T-helper 1 cell treated with Interleukin-12 subunit alpha and Interleukin-12 subunit beta and Interleukin-4 antibody, amounts not matched to agents 30 ng/mL and 1 ng/mL, for 36 hours (primary cell): ENCODE measurements around the gene ARPC3. TPM values are rescaled to one million over a fixed set of nuclear protein-coding genes. Genes with fewer than 3 reads are reported as not detected.
"Not testable (repeated sequence)": the region's sequence is repeated elsewhere in the genome, so short reads cannot be mapped to it uniquely, and the experiment has no call there.

Source experiments
- intact Hi-C: fragments of 100-400 bp; cut with micrococcal nuclease; formaldehyde crosslinking; loops from one replicate; pipeline ENCODE4 v1.15.1; 2024
- total RNA-seq: library from RNA; stranded (reverse); gene quantifications from 2 replicates; pipeline ENCODE4 v1.2.3, GENCODE V29; 2022

Gene ARPC3
- total RNA-seq, 1 donor from 2014 or later, result 395 TPM

GRCh38 chr12:110420644-110421043, 29.5 kb downstream of the ARPC3 start:
- intact Hi-C loops, result not testable (repeated sequence)

DNA sequence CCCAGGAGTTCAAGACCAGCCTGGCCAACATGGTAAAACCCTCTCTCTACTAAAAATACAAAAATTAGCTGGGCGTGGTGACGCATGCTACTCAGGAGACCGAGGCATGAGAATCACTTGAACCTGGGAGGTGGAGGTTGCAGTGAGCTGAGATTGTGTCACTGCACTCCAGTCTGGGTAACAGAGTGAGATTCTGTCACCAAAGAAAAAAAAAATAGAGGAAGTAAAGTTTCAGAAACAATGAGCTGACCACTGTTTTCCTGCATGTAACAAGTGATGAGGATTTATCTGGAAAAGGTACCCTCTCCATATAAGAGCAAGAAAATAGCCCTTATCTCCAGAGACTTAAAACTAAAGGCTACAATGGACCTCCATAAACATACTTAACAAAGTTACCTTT, 33.0 kb downstream of the ARPC3 start:
- intact Hi-C loops, result not testable (repeated sequence)

DNA sequence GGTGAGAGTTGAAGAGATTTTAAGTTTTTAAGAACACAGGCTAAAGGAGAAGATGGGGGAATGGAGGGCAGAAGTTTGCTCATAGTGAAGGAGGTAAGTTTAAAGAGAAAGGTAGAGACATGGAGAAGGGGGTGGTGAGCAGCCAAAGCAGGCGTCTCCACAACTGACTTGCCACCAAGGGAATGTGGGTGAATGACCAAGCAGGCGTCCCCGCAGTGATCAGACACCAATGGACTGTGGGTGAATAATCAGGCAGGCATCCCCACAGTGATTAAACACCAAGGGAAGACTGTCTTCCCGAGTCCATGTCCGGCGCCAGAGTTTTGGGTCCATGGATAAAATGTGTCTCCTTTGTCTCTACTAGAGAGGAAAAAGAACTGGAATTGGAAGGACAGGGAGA, 40.1 kb downstream of the ARPC3 start:
- intact Hi-C loops, result not testable (repeated sequence)

DNA sequence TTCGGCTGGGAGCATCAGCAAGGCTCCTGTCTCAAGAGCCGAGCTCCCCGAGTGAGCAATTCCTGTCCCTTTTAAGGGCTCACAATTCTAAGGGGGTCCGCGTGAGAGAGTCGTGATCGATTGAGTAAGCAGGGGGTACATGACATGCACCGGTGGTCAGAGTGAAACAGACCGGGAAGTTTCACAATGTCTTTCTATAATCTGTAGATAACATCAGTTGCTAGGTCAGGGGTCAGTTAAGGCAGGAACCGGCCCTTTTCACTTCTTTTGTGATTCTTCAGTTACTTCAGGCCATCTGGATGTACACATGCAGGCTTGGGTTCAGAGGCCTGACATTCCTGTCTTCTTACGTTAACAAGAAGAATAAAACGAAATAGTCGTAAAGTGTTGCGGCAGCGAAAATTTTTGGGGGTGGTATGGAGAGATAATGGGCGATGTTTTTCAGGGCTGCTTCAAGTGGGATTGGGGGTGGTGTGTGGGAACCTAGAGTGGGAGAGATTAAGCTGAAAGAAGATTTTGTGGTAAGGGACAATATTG, 44.9 kb downstream of the ARPC3 start:
- intact Hi-C loops, result not testable (repeated sequence)

DNA sequence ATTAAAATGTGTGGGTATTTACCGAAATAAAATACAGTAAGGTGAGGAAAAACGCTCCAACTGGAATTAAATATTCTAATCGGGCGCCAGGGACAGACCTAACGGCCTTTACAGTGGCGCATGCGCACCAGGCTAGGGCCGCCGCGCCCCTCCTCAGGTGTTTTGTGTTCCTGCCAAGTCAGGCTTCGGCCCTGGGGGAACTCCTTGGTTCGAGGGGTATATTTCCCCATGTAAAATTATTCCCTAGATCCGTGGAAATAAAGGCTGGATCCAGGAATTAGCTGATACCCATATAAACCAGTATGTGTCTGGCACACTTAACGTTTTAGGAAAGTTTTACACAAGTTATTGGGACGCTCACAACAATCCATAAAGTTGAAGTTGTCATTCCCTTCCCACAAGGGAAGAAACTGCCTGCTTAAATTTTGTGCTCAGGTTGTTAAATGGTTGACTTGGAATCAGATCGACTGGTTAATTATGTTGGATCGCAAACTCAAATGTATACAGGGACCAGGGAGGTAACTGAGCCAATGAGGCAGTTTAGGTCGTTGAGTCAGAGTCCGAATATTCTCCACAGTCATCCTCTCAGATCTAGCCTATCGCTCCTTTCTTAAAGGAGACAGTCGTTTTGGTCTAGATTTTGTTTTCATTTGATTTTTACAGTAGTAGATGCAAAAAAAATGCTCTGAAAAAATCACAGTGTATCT, 46.0 kb downstream of the ARPC3 start:
- intact Hi-C loops, result loop anchor here (1.0 to 5.0 kb wide), 15 partner anchors 27 to 1608 kb away; partner anchors contain the start of genes ANKRD13A, ARPC3, ATP2A2 and C12orf76

- intact Hi-C loops, result loop anchor here (1.0 to 5.0 kb wide), 12 partner anchors 28 to 1609 kb away; partner anchors contain the start of genes ANKRD13A, ARPC3, ATP2A2 and ERP29
These were observed 46.8 kb downstream of the ARPC3 start, which contains the start of gene ANAPC7 for GRCh38 chr12:110403146-110403975. Gene ANAPC7, minus strand, starts transcription at chr12:110403708. Its CDS starts 81 bp downstream, at chr12:110403627.

Other genes starting within 250 kb of the ARPC3 start
- gene ATP2A2, start 169.1 kb downstream of the ARPC3 start, total RNA-seq, result 186 and 189 TPM in 2 replicates
- gene ANAPC7, start 46.6 kb downstream of the ARPC3 start, total RNA-seq, result 60.7 and 64.7 TPM in 2 replicates
- 19.5 and 20.7 TPM in 2 replicates for gene GPN3, start 17.9 kb upstream of the ARPC3 start, total RNA-seq
- 12.3 and 13.6 TPM in 2 replicates for gene FAM216A, start 18.5 kb upstream of the ARPC3 start, total RNA-seq
- gene VPS29, start 51.8 kb upstream of the ARPC3 start, total RNA-seq, result 135 and 138 TPM in 2 replicates
- gene RAD9B, start 52.0 kb upstream of the ARPC3 start, total RNA-seq, result 0.90 and 1.3 TPM in 2 replicates
- 39.1 and 39.8 TPM in 2 replicates for gene PPTC7, start 133.0 kb upstream of the ARPC3 start, total RNA-seq
- gene TCTN1, start 163.8 kb upstream of the ARPC3 start, total RNA-seq, result 3.2 and 4.2 TPM in 2 replicates
- 8.9 and 10.6 TPM in 2 replicates for gene HVCN1, start 238.8 kb upstream of the ARPC3 start, total RNA-seq